HEK293T (cell line): Measurements from ENCODE around the gene NETO2.

Source experiments
- ARNT ChIP-seq: fragments of 450-650 bp; IDR thresholded peaks from 2 replicates; pipeline ENCODE4 v1.6.1; 2017; ENCODE audit warnings: mild to moderate bottlenecking
- BHLHE40 ChIP-seq: fragments of 450-650 bp; IDR thresholded peaks from 2 replicates; pipeline ENCODE4 v1.6.1; 2016; ENCODE audit warnings: mild to moderate bottlenecking, moderate library complexity, borderline replicate concordance
- FOXA1 ChIP-seq: fragments of 450-650 bp; IDR thresholded peaks from 2 replicates; pipeline ENCODE4 v1.6.1; 2016; ENCODE audit warnings: mild to moderate bottlenecking
- FOXK2 ChIP-seq: fragments of 450-650 bp; IDR thresholded peaks from 2 replicates; pipeline ENCODE4 v1.6.1; 2016; ENCODE audit warnings: mild to moderate bottlenecking
- FOXM1 ChIP-seq: fragments of 450-650 bp; IDR thresholded peaks from 2 replicates; pipeline ENCODE4 v1.6.1; 2017; ENCODE audit warnings: mild to moderate bottlenecking, borderline replicate concordance
- L3MBTL2 ChIP-seq: fragments of 450-650 bp; conservative IDR thresholded peaks from 2 replicates; pipeline ENCODE4 v1.6.1; 2016; ENCODE audit warnings: mild to moderate bottlenecking
- SUZ12 ChIP-seq: fragments of 450-650 bp; IDR thresholded peaks from 2 replicates; pipeline ENCODE4 v1.6.1; 2016; ENCODE audit warnings: mild to moderate bottlenecking

- TF ChIP-seq L3MBTL2 (no peak), FOXA1 (no peak), SUZ12 (no peak), ARNT (no peak), BHLHE40 (no peak), FOXK2 (no peak), FOXM1 (no peak)
Measured at GRCh38 chr16:47054306-47054705, 89.4 kb downstream of the NETO2 start.
